HepG2 (cell line): Measurements from ENCODE around the gene EXOC1. TPM values are rescaled to one million over a fixed set of nuclear protein-coding genes. Genes with fewer than 3 reads are reported as not detected.
A peak's percentile ranks its signal among the peaks of the same experiment; 100 is the strongest.

Experiments used
- ARHGAP35 ChIP-seq: sonication (generic); formaldehyde crosslinking; IDR thresholded peaks from 2 replicates; pipeline ENCODE4 v1.9.0; 2022; ENCODE audit warnings: mild to moderate bottlenecking, inconsistent platforms, moderate library complexity, missing genetic modification reagents, borderline replicate concordance
- GATA4 ChIP-seq: sonication (generic); IDR thresholded peaks from 2 replicates; pipeline ENCODE4 v1.6.1; 2016; ENCODE audit warnings: antibody characterized with exemption, low read depth, borderline replicate concordance
- GATAD1 ChIP-seq: IDR thresholded peaks from 2 replicates; pipeline ENCODE4 v1.6.1; 2016; ENCODE audit warnings: missing genetic modification reagents, missing compliant biosample characterization
- HOXA5 ChIP-seq: sonication (generic); formaldehyde crosslinking; IDR thresholded peaks from 2 replicates; pipeline ENCODE4 v1.4.0; 2020; ENCODE audit warnings: missing genetic modification reagents
- ISX ChIP-seq: sonication (generic); formaldehyde crosslinking; conservative IDR thresholded peaks from 2 replicates; pipeline ENCODE4 v1.5.0; 2020; ENCODE audit warnings: missing genetic modification reagents
- MBNL3 ChIP-seq: fragments of 250-450 bp; sonication (Bioruptor Pico); conservative IDR thresholded peaks from 2 replicates; pipeline ENCODE4 v1.8.0; 2022; ENCODE audit warnings: mild to moderate bottlenecking, inconsistent platforms
- MIXL1 ChIP-seq: IDR thresholded peaks from 2 replicates; pipeline ENCODE4 v1.6.1; 2016
- MLLT10 ChIP-seq: sonication (generic); formaldehyde crosslinking; IDR thresholded peaks from 2 replicates; pipeline ENCODE4 v1.4.0; 2020; ENCODE audit warnings: missing genetic modification reagents
- SMAD3 ChIP-seq: sonication (generic); formaldehyde crosslinking; IDR thresholded peaks from 2 replicates; pipeline ENCODE4 v1.4.0; 2020; ENCODE audit warnings: missing genetic modification reagents
- TP53 ChIP-seq: sonication (generic); formaldehyde crosslinking; conservative IDR thresholded peaks from 2 replicates; pipeline ENCODE4 v1.4.0; 2020; ENCODE audit warnings: missing genetic modification reagents
- ZC3H13 ChIP-seq: sonication (generic); formaldehyde crosslinking; IDR thresholded peaks from 2 replicates; pipeline ENCODE4 v1.8.1; 2023; ENCODE audit warnings: mild to moderate bottlenecking, missing genetic modification reagents, moderate library complexity
- ZKSCAN1 ChIP-seq: fragments of 150-350 bp; IDR thresholded peaks from 2 replicates; pipeline ENCODE4 v1.6.1; 2014; ENCODE audit warnings: low read length
- ZNF296 ChIP-seq: sonication (generic); formaldehyde crosslinking; conservative IDR thresholded peaks from 2 replicates; pipeline ENCODE4 v1.5.0; 2020; ENCODE audit warnings: mild to moderate bottlenecking, missing genetic modification reagents
- ZNF317 ChIP-seq: sonication (generic); formaldehyde crosslinking; IDR thresholded peaks from 2 replicates; pipeline ENCODE4 v1.5.0; 2020; ENCODE audit warnings: mild to moderate bottlenecking, missing genetic modification reagents
- ZNF639 ChIP-seq: conservative IDR thresholded peaks from 2 replicates; pipeline ENCODE4 v1.6.1; 2018; ENCODE audit warnings: missing genetic modification reagents
- ZNF776 ChIP-seq: sonication (generic); formaldehyde crosslinking; IDR thresholded peaks from 2 replicates; pipeline ENCODE4 v1.4.0; 2020; ENCODE audit warnings: mild to moderate bottlenecking, missing genetic modification reagents
- ZNF883 ChIP-seq: sonication (generic); formaldehyde crosslinking; IDR thresholded peaks from 2 replicates; pipeline ENCODE4 v1.5.1; 2020; ENCODE audit warnings: mild to moderate bottlenecking, missing genetic modification reagents; ENCODE audit errors: not compliant biosample characterization
- polyA plus RNA-seq, 8 experiments: library from polyadenylated mRNA; depleted of rRNA in 3 of 8; stranded (reverse) in 7 of 8; unstranded in 1 of 8; fragments of >200 nt; fragmentation: Illumina TruSeq in 4 of 8; extraction: Trizol in 4 of 8; gene quantifications; 2 replicates each; pipeline versions ENCODE4 v1.2.1 to v1.2.3, GENCODE V29; 2011 to 2016; ENCODE audit warnings: low read depth in 4 of 8, missing spikeins in 1 of 8, mixed read lengths in 1 of 8; ENCODE audit not compliant: insufficient read depth in 1 of 8
- total RNA-seq, 5 experiments: library from RNA; depleted of rRNA; stranded (reverse); fragments of >200 nt; fragmentation: Illumina TruSeq; extraction: Trizol; gene quantifications; 2 replicates each; pipeline ENCODE4 v1.2.3, GENCODE V29; 2016; ENCODE audit warnings: low read depth in 1 of 5
- TF ChIP-seq, protein P1 (sequence below): sonication (generic); formaldehyde crosslinking; IDR thresholded peaks from 2 replicates; pipeline ENCODE4 v1.4.0; 2020; ENCODE audit warnings: missing genetic modification reagents
- TF ChIP-seq, protein P2 (sequence below), 2 experiments: sonication (generic) in 1 of 2; formaldehyde crosslinking in 1 of 2; IDR thresholded peaks; 2 replicates each; pipeline versions ENCODE4 v1.4.0 to v1.6.1; 2016 to 2020; ENCODE audit warnings: borderline replicate concordance in 1 of 2, low read depth in 1 of 2, mild to moderate bottlenecking in 1 of 2, missing genetic modification reagents in 1 of 2
- TF ChIP-seq, protein P3 (sequence below): sonication (generic); formaldehyde crosslinking; IDR thresholded peaks from 2 replicates; pipeline ENCODE4 v1.5.0; 2020; ENCODE audit warnings: missing genetic modification reagents, mild to moderate bottlenecking, borderline replicate concordance
- TF ChIP-seq, protein P4 (sequence below): sonication (generic); formaldehyde crosslinking; IDR thresholded peaks from 2 replicates; pipeline ENCODE4 v1.8.0; 2023; ENCODE audit warnings: mild to moderate bottlenecking, missing genetic modification reagents

Gene EXOC1
- total and polyA plus RNA-seq, 2 of the 13 experiments (the other 11 are each of a cell fraction or from before 2014, with no cell fraction given), result 9.1 to 18.4 TPM

DNA sequence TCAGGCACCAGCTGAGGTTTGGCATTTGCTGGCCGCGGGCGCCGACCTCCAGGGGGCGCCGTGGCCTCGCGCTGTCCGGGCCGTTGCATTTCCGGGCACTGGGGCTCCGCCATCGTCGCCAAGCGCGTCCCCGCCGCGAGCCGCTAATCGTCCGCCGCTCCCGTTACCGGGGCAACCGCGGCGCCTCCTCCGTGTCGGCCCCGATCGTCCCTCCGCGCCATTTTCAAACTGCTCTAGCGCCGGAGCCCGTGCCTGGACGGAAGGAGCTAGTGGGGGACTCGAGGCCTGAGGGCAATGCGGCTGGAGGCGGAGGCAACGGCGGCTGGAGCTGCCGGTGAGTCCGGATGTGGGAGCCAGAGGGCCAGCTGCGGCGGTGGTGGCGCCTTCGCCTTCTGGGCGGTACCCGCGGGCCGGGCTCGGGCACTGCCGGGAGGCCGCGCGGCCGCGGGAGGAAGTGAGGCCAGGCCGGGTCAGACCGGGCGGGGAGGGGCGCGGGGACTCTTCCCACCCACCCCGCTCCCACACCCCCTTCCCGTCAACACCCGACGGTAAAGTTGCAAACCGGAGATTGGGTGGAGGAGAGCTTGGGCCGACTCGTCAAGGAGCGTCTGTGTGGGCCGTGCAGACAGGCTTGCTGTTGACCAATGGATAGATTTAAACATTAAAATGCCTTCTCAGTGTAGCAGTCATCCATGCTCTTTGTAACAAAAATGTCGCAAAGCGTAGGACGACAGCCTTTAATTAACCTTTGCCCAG is 95.5 kb downstream of the EXOC1 start, which contains the start of gene CEP135 (continued):
- TF ChIP-seq ARHGAP35 (CRISPR knock-in tag), result peak; percentile 65; the same call in 1 of the 2 replicates
- TF ChIP-seq, protein P1, sequence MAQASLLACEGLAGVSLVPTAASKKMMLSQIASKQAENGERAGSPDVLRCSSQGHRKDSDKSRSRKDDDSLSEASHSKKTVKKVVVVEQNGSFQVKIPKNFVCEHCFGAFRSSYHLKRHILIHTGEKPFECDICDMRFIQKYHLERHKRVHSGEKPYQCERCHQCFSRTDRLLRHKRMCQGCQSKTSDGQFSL, result peak; percentile 60
- 0 out of 2 replicates have a peak, but pooled peaks have one; percentile 48 for TF ChIP-seq TP53 (CRISPR knock-in tag)
- peak; percentile 96 for TF ChIP-seq ZNF776 (CRISPR knock-in tag)
- TF ChIP-seq, protein P2, sequence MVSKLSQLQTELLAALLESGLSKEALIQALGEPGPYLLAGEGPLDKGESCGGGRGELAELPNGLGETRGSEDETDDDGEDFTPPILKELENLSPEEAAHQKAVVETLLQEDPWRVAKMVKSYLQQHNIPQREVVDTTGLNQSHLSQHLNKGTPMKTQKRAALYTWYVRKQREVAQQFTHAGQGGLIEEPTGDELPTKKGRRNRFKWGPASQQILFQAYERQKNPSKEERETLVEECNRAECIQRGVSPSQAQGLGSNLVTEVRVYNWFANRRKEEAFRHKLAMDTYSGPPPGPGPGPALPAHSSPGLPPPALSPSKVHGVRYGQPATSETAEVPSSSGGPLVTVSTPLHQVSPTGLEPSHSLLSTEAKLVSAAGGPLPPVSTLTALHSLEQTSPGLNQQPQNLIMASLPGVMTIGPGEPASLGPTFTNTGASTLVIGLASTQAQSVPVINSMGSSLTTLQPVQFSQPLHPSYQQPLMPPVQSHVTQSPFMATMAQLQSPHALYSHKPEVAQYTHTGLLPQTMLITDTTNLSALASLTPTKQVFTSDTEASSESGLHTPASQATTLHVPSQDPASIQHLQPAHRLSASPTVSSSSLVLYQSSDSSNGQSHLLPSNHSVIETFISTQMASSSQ (IDR thresholded peaks at IDR 0.05; ENCODE audit: low read depth), result no peak
- TF ChIP-seq, protein P2 (CRISPR knock-in tag; IDR thresholded peaks at IDR 0.05; ENCODE audit: borderline replicate concordance), result peak; percentile 72
- no peak for TF ChIP-seq SMAD3 (CRISPR knock-in tag)
- TF ChIP-seq MBNL3 (CRISPR knock-in tag), result no peak
- TF ChIP-seq GATA4, result no peak
- TF ChIP-seq ISX (CRISPR knock-in tag), result 0 out of 2 replicates have a peak, but pooled peaks have one; percentile 58
- peak; percentile 53; the same call in 1 of the 2 replicates for TF ChIP-seq MIXL1 (CRISPR knock-in tag)
- TF ChIP-seq, protein P3, sequence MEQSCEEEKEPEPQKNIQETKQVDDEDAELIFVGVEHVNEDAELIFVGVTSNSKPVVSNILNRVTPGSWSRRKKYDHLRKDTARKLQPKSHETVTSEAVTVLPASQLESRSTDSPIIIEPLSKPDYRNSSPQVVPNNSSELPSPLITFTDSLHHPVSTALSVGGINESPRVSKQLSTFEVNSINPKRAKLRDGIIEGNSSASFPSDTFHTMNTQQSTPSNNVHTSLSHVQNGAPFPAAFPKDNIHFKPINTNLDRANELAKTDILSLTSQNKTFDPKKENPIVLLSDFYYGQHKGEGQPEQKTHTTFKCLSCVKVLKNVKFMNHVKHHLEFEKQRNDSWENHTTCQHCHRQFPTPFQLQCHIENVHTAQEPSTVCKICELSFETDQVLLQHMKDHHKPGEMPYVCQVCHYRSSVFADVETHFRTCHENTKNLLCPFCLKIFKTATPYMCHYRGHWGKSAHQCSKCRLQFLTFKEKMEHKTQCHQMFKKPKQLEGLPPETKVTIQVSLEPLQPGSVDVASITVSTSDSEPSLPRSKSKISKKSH (CRISPR knock-in tag), result peak; percentile 83; the same call in 1 of the 2 replicates
- 0 out of 2 replicates have a peak, but pooled peaks have one; percentile 67 for TF ChIP-seq ZNF317 (CRISPR knock-in tag)
- TF ChIP-seq HOXA5 (CRISPR knock-in tag), result peak; percentile 91
- TF ChIP-seq ZNF639, result peak; percentile 98
- no peak for TF ChIP-seq MLLT10 (CRISPR knock-in tag)
- TF ChIP-seq ZC3H13, result peak; percentile 91
- TF ChIP-seq, protein P4, sequence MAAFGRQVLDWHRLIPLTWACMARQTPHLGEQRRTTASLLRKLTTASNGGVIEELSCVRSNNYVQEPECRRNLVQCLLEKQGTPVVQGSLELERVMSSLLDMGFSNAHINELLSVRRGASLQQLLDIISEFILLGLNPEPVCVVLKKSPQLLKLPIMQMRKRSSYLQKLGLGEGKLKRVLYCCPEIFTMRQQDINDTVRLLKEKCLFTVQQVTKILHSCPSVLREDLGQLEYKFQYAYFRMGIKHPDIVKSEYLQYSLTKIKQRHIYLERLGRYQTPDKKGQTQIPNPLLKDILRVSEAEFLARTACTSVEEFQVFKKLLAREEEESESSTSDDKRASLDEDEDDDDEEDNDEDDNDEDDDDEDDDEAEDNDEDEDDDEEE (CRISPR knock-in tag), result 0 out of 2 replicates have a peak, but pooled peaks have one; percentile 53
- TF ChIP-seq ZKSCAN1, result peak; percentile 80; the same call in 1 of the 2 replicates
- peak; percentile 85 for TF ChIP-seq GATAD1 (CRISPR knock-in tag)
- peak; percentile 97 for TF ChIP-seq ZNF883
- no peak for TF ChIP-seq ZNF296 (CRISPR knock-in tag)
